ENCODE results near the gene DTX1. TPM values are rescaled to one million over a fixed set of nuclear protein-coding genes. Genes with fewer than 3 reads are reported as not detected.

Gene DTX1
- total RNA-seq, 1 experiment from 2014 or later, result 5.5 TPM

DNA sequence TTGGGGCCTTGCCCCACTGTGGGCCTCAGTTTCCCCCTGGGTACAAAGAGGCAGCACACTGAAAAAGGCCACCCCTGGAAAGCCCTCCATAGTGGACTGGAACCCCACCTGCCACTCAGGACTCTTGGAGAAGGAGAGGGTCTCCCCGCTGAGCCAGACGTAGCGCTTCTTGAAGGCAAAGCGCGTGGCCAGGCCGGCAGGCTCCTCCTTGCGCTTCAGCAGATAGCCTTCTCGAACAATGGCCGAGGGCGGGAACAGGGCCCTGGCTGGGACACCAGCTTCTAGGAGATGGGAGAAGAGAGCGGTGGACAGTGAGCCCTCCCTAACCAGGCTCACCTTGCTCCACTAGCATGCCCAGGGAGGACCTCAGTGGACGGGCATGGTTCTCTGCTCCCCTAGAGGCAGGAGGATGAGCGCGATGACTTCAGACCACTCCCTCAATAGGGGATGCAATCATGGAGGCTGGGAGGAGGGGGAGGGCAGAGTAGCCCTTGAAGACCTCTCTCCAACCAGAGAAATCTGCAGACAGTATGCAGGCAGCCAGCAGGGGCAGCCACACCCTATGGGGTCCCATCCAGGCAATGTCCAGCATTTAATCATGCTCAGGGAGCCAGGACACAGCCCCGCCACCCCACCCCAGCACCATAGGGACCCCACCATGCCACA is 49.2 kb downstream of the DTX1 start:
- no TSS peak for BruUV-seq (replicated peaks)
- TF ChIP-seq, protein P1, sequence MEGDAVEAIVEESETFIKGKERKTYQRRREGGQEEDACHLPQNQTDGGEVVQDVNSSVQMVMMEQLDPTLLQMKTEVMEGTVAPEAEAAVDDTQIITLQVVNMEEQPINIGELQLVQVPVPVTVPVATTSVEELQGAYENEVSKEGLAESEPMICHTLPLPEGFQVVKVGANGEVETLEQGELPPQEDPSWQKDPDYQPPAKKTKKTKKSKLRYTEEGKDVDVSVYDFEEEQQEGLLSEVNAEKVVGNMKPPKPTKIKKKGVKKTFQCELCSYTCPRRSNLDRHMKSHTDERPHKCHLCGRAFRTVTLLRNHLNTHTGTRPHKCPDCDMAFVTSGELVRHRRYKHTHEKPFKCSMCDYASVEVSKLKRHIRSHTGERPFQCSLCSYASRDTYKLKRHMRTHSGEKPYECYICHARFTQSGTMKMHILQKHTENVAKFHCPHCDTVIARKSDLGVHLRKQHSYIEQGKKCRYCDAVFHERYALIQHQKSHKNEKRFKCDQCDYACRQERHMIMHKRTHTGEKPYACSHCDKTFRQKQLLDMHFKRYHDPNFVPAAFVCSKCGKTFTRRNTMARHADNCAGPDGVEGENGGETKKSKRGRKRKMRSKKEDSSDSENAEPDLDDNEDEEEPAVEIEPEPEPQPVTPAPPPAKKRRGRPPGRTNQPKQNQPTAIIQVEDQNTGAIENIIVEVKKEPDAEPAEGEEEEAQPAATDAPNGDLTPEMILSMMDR (conservative IDR thresholded peaks at IDR 0.05; ENCODE audit: low read depth, low read length), result no peak
- TF ChIP-seq EZH2 (IDR thresholded peaks at IDR 0.05; ENCODE audit: borderline replicate concordance, low read depth, low read length, poor library complexity, severe bottlenecking), result no peak
- intact Hi-C loops (cut with micrococcal nuclease; ENCODE audit: unreplicated experiment), result no loop called here
- ChIA-PET CTCF (no interaction called here), POLR2A (ENCODE audit: low non-redundant PET) (no interaction called here)
- Histone ChIP-seq H3K27ac (ENCODE audit: low read depth, low read length, poor library complexity, severe bottlenecking) (no peak overlapping the region), H3K27me3 (replicated peaks; ENCODE audit: insufficient read depth, low read depth, low read length, poor library complexity) (no peaks in the 10 kb centered on the region), H3K4me3 (ENCODE audit: low read depth, low read length, poor library complexity, severe bottlenecking) (no peak overlapping the region), H3K36me3 (ENCODE audit: insufficient read depth, low read length, poor library complexity, severe bottlenecking) (no peaks in the 10 kb centered on the region), H3K9me3 (ENCODE audit: low read depth, low read length, poor library complexity, severe bottlenecking) (no peaks in the 10 kb centered on the region), H3K4me1 (ENCODE audit: insufficient read depth, low read length, poor library complexity, severe bottlenecking) (no peaks in the 10 kb centered on the region)
- DNase-seq (ENCODE audit: low spot score), result no peak

DNA sequence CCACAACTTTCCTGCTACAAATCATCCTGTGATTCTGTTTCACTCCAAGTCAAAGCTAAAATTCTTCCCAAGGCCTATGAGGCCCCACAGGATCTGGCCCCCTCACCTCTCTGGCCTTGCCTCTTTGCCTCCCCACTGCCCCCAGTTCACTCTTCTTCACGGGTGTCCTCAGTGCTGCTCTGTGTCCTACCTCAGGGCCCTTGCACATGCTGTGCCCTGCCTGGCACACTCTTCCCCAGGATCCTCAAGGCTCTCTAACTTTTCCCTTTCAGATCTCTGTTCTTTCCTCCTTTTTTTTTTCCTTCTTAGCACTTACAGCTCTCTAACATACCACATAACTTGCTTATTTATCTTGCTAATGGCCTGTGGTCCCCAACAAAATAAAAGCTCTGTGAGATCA is 49.8 kb downstream of the DTX1 start:
- ChIA-PET CTCF (no interaction called here), POLR2A (ENCODE audit: low non-redundant PET) (no interaction called here)
- Histone ChIP-seq H3K9me3 (ENCODE audit: low read depth, low read length, poor library complexity, severe bottlenecking) (no peaks in the 10 kb centered on the region), H3K4me1 (ENCODE audit: insufficient read depth, low read length, poor library complexity, severe bottlenecking) (no peaks in the 10 kb centered on the region), H3K27ac (ENCODE audit: low read depth, low read length, poor library complexity, severe bottlenecking) (no peak overlapping the region), H3K4me3 (ENCODE audit: low read depth, low read length, poor library complexity, severe bottlenecking) (no peak overlapping the region), H3K36me3 (ENCODE audit: insufficient read depth, low read length, poor library complexity, severe bottlenecking) (no peaks in the 10 kb centered on the region), H3K27me3 (replicated peaks; ENCODE audit: insufficient read depth, low read depth, low read length, poor library complexity) (no peaks in the 10 kb centered on the region)
- intact Hi-C loops (cut with micrococcal nuclease; ENCODE audit: unreplicated experiment), result no loop called here
- no TSS peak for BruUV-seq (replicated peaks)
- TF ChIP-seq, protein P1 (conservative IDR thresholded peaks at IDR 0.05; ENCODE audit: low read depth, low read length), result no peak
- TF ChIP-seq EZH2 (IDR thresholded peaks at IDR 0.05; ENCODE audit: borderline replicate concordance, low read depth, low read length, poor library complexity, severe bottlenecking), result no peak
- DNase-seq (ENCODE audit: low spot score), result no peak

DNA sequence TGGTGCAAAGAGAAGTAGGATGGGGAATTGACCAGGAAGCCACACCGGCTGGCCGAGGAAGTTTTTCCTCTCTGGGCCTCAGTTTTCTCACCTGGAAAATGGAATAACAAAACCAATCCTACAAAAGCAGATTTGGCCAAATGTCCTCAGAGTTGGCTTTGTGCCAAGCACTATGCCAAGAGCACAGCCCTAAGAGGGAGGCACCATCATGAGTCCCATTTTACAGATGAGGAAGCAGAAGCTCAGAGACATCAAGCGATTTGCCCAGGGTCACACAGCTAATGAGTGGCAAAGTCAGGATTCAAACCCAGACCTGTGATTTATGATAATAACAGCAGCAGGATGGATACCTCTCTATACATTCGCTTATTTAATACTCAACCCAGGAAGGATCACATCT is 51.8 kb downstream of the DTX1 start:
- TF ChIP-seq EZH2 (IDR thresholded peaks at IDR 0.05; ENCODE audit: borderline replicate concordance, low read depth, low read length, poor library complexity, severe bottlenecking), result no peak
- TF ChIP-seq, protein P1 (conservative IDR thresholded peaks at IDR 0.05; ENCODE audit: low read depth, low read length), result no peak
- no peaks in the 10 kb centered on the region for H3K27me3 ChIP-seq (replicated peaks; ENCODE audit: insufficient read depth, low read depth, low read length, poor library complexity)
- H3K27ac ChIP-seq (ENCODE audit: low read depth, low read length, poor library complexity, severe bottlenecking), result no peak overlapping the region
- no peak overlapping the region for H3K4me3 ChIP-seq (ENCODE audit: low read depth, low read length, poor library complexity, severe bottlenecking)
- no peak for DNase-seq (ENCODE audit: low spot score)
- H3K4me1 ChIP-seq (ENCODE audit: insufficient read depth, low read length, poor library complexity, severe bottlenecking), result no peaks in the 10 kb centered on the region
- H3K36me3 ChIP-seq (ENCODE audit: insufficient read depth, low read length, poor library complexity, severe bottlenecking), result no peaks in the 10 kb centered on the region
- POLR2A ChIA-PET (ENCODE audit: low non-redundant PET), result no interaction called here
- intact Hi-C loops (cut with micrococcal nuclease; ENCODE audit: unreplicated experiment), result no loop called here
- H3K9me3 ChIP-seq (ENCODE audit: low read depth, low read length, poor library complexity, severe bottlenecking), result no peaks in the 10 kb centered on the region
- BruUV-seq (replicated peaks), result no TSS peak
- CTCF ChIA-PET, result no interaction called here
